HCT116 (cell line): ENCODE measurements around the gene WWOX.

Source experiments
- EGR1 ChIP-seq: IDR thresholded peaks from 2 replicates; pipeline ENCODE4 v1.6.1; 2012; ENCODE audit warnings: low read depth
- EZH2 ChIP-seq: fragments of 200-600 bp; sonication (generic); IDR thresholded peaks from 2 replicates; pipeline ENCODE4 v1.6.1; 2017; ENCODE audit warnings: antibody characterized with exemption, mixed run types
- EZH2phosphoT487 ChIP-seq: fragments of 200-600 bp; IDR thresholded peaks from 2 replicates; pipeline ENCODE4 v1.6.1; 2018; ENCODE audit warnings: antibody characterized with exemption, borderline replicate concordance
- MAX ChIP-seq: IDR thresholded peaks from 2 replicates; pipeline ENCODE4 v1.6.1; 2012
- POLR2A ChIP-seq: IDR thresholded peaks from 2 replicates; pipeline ENCODE4 v1.7.0; 2011; ENCODE audit warnings: borderline replicate concordance; ENCODE audit not compliant: insufficient read depth, insufficient read length; ENCODE audit errors: extremely low read depth
- SIN3A ChIP-seq: IDR thresholded peaks from 2 replicates; pipeline ENCODE4 v1.6.1; 2012; ENCODE audit warnings: low read depth
- SP1 ChIP-seq: IDR thresholded peaks from 2 replicates; pipeline ENCODE4 v1.6.1; 2012; ENCODE audit warnings: low read depth
- YY1 ChIP-seq: IDR thresholded peaks from 2 replicates; pipeline ENCODE4 v1.6.1; 2011; ENCODE audit warnings: low read length, low read depth, moderate library complexity, mild to moderate bottlenecking; ENCODE audit not compliant: insufficient replicate concordance; ENCODE audit errors: extremely low read depth
- ZNF274 ChIP-seq: fragments of 200-500 bp; sonication (Bioruptor generic); IDR thresholded peaks from 2 replicates; pipeline ENCODE4 v1.6.1; 2014; ENCODE audit warnings: mild to moderate bottlenecking, low read depth, low read length, inconsistent platforms
- TF ChIP-seq, protein P1 (sequence below), 3 experiments: fragments of 200-600 bp in 1 of 3; sonication (generic) in 1 of 3; IDR thresholded peaks in 2 of 3; conservative IDR thresholded peaks in 1 of 3; 2 replicates each; pipeline ENCODE4 v1.5.1; 2012 to 2017; ENCODE audit warnings: low read depth in 2 of 3, low read length in 2 of 3, antibody characterized with exemption in 1 of 3, borderline replicate concordance in 1 of 3, control low read depth in 1 of 3, mild to moderate bottlenecking in 1 of 3, mixed read lengths in 1 of 3, mixed run types in 1 of 3, moderate library complexity in 1 of 3; ENCODE audit not compliant: insufficient read depth in 1 of 3
- TF ChIP-seq, protein P2 (sequence below): IDR thresholded peaks from 2 replicates; pipeline ENCODE4 v1.6.1; 2012; ENCODE audit warnings: low read depth

DNA sequence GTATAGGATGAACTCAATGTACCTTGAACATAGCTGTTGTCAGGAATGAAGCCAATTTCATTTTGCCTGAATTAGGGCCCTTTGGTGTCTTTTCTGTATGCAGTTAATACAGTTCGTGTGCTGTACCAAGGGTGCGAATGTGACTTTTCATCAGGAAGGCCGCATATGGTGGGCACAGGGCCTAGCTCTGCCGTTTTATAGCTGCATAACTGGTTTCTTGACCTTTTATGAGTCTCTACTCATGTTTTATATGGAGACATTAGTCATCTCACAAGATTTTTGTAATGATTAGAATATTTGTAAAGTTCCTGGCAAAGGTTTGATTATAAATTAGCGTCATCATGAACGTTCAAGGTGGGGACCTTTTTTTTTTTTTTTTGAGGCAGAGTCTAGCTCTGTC is 989.5 kb downstream of the WWOX start:
- TF ChIP-seq, protein P1, sequence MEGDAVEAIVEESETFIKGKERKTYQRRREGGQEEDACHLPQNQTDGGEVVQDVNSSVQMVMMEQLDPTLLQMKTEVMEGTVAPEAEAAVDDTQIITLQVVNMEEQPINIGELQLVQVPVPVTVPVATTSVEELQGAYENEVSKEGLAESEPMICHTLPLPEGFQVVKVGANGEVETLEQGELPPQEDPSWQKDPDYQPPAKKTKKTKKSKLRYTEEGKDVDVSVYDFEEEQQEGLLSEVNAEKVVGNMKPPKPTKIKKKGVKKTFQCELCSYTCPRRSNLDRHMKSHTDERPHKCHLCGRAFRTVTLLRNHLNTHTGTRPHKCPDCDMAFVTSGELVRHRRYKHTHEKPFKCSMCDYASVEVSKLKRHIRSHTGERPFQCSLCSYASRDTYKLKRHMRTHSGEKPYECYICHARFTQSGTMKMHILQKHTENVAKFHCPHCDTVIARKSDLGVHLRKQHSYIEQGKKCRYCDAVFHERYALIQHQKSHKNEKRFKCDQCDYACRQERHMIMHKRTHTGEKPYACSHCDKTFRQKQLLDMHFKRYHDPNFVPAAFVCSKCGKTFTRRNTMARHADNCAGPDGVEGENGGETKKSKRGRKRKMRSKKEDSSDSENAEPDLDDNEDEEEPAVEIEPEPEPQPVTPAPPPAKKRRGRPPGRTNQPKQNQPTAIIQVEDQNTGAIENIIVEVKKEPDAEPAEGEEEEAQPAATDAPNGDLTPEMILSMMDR (IDR thresholded peaks at IDR 0.05 in 2 of 3, conservative IDR thresholded peaks at IDR 0.05 in 1 of 3; ENCODE audit: borderline replicate concordance in 1 of 3, insufficient read depth in 1 of 3, low read depth in 2 of 3, low read length in 2 of 3), result no peak
- no peak for TF ChIP-seq ZNF274
- no peak for TF ChIP-seq MAX
- TF ChIP-seq POLR2A, result no peak
- no peak for TF ChIP-seq EZH2
- TF ChIP-seq, protein P2, sequence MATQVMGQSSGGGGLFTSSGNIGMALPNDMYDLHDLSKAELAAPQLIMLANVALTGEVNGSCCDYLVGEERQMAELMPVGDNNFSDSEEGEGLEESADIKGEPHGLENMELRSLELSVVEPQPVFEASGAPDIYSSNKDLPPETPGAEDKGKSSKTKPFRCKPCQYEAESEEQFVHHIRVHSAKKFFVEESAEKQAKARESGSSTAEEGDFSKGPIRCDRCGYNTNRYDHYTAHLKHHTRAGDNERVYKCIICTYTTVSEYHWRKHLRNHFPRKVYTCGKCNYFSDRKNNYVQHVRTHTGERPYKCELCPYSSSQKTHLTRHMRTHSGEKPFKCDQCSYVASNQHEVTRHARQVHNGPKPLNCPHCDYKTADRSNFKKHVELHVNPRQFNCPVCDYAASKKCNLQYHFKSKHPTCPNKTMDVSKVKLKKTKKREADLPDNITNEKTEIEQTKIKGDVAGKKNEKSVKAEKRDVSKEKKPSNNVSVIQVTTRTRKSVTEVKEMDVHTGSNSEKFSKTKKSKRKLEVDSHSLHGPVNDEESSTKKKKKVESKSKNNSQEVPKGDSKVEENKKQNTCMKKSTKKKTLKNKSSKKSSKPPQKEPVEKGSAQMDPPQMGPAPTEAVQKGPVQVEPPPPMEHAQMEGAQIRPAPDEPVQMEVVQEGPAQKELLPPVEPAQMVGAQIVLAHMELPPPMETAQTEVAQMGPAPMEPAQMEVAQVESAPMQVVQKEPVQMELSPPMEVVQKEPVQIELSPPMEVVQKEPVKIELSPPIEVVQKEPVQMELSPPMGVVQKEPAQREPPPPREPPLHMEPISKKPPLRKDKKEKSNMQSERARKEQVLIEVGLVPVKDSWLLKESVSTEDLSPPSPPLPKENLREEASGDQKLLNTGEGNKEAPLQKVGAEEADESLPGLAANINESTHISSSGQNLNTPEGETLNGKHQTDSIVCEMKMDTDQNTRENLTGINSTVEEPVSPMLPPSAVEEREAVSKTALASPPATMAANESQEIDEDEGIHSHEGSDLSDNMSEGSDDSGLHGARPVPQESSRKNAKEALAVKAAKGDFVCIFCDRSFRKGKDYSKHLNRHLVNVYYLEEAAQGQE, result no peak
- TF ChIP-seq SIN3A, result no peak
- TF ChIP-seq EZH2phosphoT487, result no peak
- no peak for TF ChIP-seq SP1
- no peak for TF ChIP-seq EGR1
- TF ChIP-seq YY1, result no peak
